Coronary artery (tissue), 2 donors: ENCODE results near the gene YTHDC1.

ENCODE experiments used
- DNase-seq: peaks from one replicate; pipeline ENCODE4 v3.0.0-alpha.2; 2017; ENCODE audit warnings: low spot score
- H3K27ac ChIP-seq, 2 donors: fragments of 200-600 bp; sonication (generic); one replicate each; pipeline ENCODE4 v1.5.1; 2016 to 2019
- H3K4me3 ChIP-seq: fragments of 200-600 bp; sonication (generic); 2 replicates; pipeline ENCODE4 v1.5.1; 2016; ENCODE audit warnings: mild to moderate bottlenecking, moderate library complexity
- TF ChIP-seq, protein P1 (sequence below): fragments of 200-600 bp; sonication (generic); IDR thresholded peaks from one replicate; pipeline ENCODE4 v1.5.1; 2019; ENCODE audit warnings: antibody characterized with exemption

YTHDC1 gene

DNA sequence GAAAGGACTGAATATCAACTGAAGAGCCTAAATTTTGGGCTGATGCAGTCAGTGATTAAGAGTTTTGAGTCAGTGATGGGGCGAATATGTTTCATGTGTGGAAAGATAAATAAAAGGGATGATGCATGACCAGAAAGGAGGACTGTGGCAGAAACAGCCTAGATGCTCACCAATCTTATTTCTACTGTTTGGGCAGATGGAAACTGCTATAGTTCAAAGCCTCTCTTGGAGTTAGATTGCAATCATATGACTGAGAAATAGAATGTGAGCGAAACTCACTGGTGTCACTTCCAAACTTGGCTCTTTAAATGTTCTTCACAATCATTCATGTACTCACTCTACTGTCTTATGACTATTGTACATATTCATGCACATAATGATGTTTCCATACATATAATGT lies 35.4 kb upstream of the YTHDC1 start:
- no peak for DNase-seq
- no peak overlapping the region for H3K27ac ChIP-seq
- H3K4me3 ChIP-seq: no peak overlapping the region
- TF ChIP-seq, protein P1, sequence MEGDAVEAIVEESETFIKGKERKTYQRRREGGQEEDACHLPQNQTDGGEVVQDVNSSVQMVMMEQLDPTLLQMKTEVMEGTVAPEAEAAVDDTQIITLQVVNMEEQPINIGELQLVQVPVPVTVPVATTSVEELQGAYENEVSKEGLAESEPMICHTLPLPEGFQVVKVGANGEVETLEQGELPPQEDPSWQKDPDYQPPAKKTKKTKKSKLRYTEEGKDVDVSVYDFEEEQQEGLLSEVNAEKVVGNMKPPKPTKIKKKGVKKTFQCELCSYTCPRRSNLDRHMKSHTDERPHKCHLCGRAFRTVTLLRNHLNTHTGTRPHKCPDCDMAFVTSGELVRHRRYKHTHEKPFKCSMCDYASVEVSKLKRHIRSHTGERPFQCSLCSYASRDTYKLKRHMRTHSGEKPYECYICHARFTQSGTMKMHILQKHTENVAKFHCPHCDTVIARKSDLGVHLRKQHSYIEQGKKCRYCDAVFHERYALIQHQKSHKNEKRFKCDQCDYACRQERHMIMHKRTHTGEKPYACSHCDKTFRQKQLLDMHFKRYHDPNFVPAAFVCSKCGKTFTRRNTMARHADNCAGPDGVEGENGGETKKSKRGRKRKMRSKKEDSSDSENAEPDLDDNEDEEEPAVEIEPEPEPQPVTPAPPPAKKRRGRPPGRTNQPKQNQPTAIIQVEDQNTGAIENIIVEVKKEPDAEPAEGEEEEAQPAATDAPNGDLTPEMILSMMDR: no peak

DNA sequence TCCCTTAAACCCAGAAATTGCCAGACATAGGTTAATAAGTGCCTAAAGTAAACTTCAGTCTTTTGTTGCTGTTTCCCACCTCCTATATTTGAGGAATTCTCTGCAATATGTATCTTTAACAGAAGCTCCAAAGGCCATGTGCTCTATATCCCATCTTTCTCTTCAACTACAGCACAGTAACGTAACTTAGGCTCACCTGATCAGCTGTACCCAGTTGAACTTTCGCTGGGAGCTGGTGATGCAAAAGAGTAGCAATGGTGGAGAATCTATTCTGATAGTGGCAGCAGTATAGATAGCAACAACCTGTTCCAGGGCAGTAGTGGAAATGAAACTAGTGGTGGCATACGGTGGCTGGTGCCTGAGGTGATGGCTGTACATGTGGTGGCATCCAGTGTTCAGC lies 33.2 kb upstream of the YTHDC1 start:
- TF ChIP-seq, protein P1: no peak
- H3K27ac ChIP-seq: no peak overlapping the region
- H3K4me3 ChIP-seq: no peak overlapping the region
- DNase-seq: no peak

DNA sequence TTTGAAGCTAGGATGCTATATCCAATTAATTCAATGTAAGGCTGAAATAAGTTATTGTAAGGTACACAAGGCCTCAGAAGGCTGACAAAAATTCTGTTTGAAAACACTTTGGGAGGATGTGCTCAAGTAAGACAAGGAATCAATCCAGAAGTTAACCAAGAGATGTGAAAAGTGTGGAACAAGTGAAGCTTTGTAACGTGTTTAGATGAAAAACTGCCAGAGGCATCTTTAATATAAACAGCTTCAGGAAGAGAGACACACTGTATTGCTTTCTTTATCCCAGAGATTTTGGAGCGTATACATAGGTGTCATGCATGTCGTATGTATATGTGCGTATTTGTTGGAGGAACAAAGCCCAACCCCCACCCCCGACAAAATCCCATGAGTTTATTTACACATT lies 28.3 kb upstream of the YTHDC1 start:
- no peak overlapping the region for H3K27ac ChIP-seq
- no peak for DNase-seq
- no peak overlapping the region for H3K4me3 ChIP-seq
- TF ChIP-seq, protein P1: no peak

DNA sequence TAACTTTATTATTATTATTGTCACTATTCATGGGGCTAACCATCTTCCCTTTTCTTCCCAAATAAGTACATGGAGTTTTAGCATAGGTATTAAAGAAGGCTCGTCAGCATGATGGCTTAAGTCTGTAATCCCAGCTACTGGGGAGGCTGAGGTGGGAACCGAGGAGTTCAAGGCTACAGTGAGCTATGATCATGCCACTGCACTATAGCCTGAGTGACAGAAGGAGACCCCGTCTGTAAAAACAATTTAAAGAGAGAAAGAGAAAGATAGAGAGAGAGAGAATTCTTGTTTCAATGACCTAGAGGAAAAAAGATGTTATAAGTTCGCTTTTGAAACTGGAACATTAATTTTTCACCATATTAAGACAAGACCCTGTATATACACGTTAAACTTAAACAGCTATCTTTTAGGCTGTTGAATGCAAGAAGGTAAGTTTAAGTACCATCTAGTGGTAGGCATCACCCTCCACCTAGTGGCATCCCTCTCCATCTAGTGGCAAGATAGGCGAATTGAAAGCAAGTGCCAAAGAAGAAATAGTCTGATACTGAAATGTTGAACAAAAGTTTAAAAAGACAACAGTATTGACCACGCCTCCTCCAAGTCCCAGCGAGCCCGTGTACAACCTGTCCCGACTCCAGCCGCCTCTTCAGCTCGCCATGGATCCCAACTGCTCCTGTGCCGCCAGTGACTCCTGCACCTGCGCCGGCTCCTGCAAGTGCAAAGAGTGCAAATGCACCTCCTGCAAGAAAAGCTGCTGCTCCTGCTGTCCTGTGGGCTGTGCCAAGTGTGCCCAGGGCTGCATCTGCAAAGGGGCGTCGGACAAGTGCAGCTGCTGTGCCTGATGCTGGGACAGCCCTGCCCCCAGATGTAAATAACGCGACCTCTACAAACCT lies 26.0 kb upstream of the YTHDC1 start:
- H3K27ac ChIP-seq: no peak overlapping the region
- TF ChIP-seq, protein P1: peak; percentile 70
- H3K4me3 ChIP-seq: peak overlapping the region; percentile 41
- no peak for DNase-seq

DNA sequence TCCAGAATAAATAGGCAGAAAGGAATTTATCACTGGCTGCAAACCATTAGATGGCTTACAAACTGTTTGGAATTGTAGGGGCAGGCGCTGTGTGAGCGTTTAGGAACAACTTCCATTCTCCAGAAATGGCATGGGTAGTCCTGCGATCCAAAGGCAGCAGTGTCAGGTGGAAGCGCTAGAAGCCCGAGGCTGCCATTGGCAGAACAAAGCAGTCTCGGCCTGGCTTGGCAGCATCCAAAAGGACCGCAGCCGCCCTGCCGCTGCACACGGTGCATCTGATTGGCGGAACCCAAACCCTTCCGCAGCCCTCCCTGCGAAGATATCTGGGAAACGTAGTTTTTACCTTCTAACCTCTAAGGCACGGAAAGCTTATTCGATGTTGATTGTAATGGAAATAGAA lies 23.6 kb upstream of the YTHDC1 start:
- Histone ChIP-seq H3K4me3 (peak overlapping the region; percentile 58), H3K27ac (peak overlapping the region in 1 of 2 donors; percentile 10)
- TF ChIP-seq, protein P1: no peak
- peak; percentile 78 for DNase-seq

DNA sequence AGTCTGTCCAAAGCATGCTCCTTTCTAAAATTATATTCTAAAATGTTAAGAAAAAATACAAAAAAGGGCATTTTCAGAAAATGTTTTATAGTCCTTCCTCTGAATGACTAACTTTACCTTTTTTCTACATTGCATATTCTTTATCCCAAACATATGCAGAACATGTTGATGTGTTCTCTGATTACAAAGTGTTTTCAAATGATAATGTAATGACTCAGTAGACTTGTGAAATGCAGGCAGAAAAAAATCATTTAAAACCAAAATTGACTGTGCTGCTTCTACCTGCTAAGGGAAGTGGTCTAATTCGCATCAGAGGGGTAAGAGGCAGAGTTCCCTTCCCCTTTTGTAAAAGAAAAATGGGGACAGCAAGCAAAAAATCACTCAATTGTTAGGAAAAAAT lies 22.7 kb upstream of the YTHDC1 start:
- DNase-seq: no peak
- TF ChIP-seq, protein P1: no peak
- Histone ChIP-seq H3K4me3 (no peak overlapping the region), H3K27ac (no peak overlapping the region)

DNA sequence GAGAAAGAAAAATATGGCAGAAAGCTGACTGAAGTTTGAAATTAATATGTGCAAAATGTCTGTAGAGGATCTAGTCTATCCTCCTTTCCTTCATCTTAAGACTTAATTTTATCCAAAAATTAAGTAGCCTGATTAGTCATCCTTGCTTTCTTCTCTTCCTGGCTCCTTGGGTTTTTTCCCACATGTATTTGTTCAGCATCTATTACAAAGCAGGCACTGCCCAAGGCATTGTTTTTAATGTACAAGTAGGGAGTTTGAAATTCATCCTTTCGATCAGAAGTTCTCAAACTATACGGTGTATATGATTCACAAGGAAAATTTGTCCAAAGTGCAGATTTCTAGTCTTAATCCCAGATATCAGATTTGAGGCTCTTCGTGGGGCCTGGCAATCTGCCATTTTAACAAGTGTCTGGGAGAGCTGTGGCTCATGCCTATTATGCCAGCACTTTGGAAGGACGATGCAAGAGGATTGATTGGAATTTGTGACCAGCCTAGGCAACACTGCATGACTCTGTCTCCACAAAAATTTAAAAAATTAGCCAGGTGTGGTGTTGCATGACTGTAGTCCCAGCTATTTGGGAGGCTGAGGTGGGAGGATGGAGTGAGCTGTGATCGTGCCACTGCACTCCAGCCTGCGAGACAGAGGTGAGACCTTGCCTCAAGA lies 19.4 kb upstream of the YTHDC1 start:
- TF ChIP-seq, protein P1: no peak
- Histone ChIP-seq H3K27ac (no peak overlapping the region), H3K4me3 (no peak overlapping the region)
- no peak for DNase-seq
